WTC11 (cell line): ENCODE results near the gene NUDT8. TPM values are rescaled to one million over a fixed set of nuclear protein-coding genes. Genes with fewer than 3 reads are reported as not detected.

Source experiments
- ATAC-seq: fragments of 200-7000 bp; cut with Tn5 transposase; 2 replicates; pipeline ENCODE4 v1.10.0; 2021; ENCODE audit warnings: mild to moderate bottlenecking, moderate library complexity
- CTCF ChIA-PET: fragments of 300-600 bp; sonication (Branson Sonifier 250); formaldehyde crosslinking; loops from one replicate; lab custom pipeline; 2021; ENCODE audit warnings: antibody characterized with exemption; lab: Charles Lee
- POLR2A ChIA-PET: fragments of 350-600 bp; sonication (Branson Sonifier 250); formaldehyde crosslinking; loops from one replicate; lab custom pipeline; 2021; ENCODE audit warnings: antibody characterized with exemption; lab: Charles Lee
- DNase-seq: peaks from one replicate; pipeline ENCODE4 v3.0.0; 2021; ENCODE audit warnings: low spot score
- H3K27ac Mint-ChIP-seq: 2 replicates; pipeline ENCODE4 v1.8.0; 2021; ENCODE audit warnings: mixed read lengths
- H3K27me3 Mint-ChIP-seq: 2 replicates; pipeline ENCODE4 v1.8.0; 2021; ENCODE audit warnings: low read depth, mild to moderate bottlenecking, moderate library complexity, mixed read lengths
- H3K36me3 Mint-ChIP-seq: 2 replicates; pipeline ENCODE4 v1.8.0; 2021; ENCODE audit warnings: mixed read lengths
- H3K4me1 Mint-ChIP-seq: 2 replicates; pipeline ENCODE4 v1.8.0; 2022; ENCODE audit warnings: mixed read lengths
- H3K4me3 Mint-ChIP-seq: 2 replicates; pipeline ENCODE4 v1.8.0; 2021; ENCODE audit warnings: mild to moderate bottlenecking, moderate library complexity, mixed read lengths
- H3K9me3 Mint-ChIP-seq: 2 replicates; pipeline ENCODE4 v1.8.0; 2021; ENCODE audit warnings: mixed read lengths
- ATF2 ChIP-seq: sonication (generic); formaldehyde crosslinking; IDR thresholded peaks from 2 replicates; pipeline ENCODE4 v1.8.1; 2022; ENCODE audit warnings: low read depth, missing genetic modification reagents, borderline replicate concordance
- E2F1 ChIP-seq: sonication (generic); formaldehyde crosslinking; IDR thresholded peaks from 2 replicates; pipeline ENCODE4 v1.8.0; 2022; ENCODE audit warnings: mild to moderate bottlenecking, missing genetic modification reagents
- ESRRA ChIP-seq: sonication (generic); formaldehyde crosslinking; IDR thresholded peaks from 2 replicates; pipeline ENCODE4 v1.8.1; 2022; ENCODE audit warnings: mild to moderate bottlenecking, missing genetic modification reagents, borderline replicate concordance
- FOXP1 ChIP-seq: sonication (generic); formaldehyde crosslinking; IDR thresholded peaks from 2 replicates; pipeline ENCODE4 v1.8.0; 2022; ENCODE audit warnings: missing genetic modification reagents, mild to moderate bottlenecking, moderate library complexity, borderline replicate concordance
- GABPB1 ChIP-seq: sonication (generic); formaldehyde crosslinking; IDR thresholded peaks from 2 replicates; pipeline ENCODE4 v1.8.1; 2023; ENCODE audit warnings: mild to moderate bottlenecking, missing genetic modification reagents
- GRHL2 ChIP-seq: fragments of 250-450 bp; sonication (Bioruptor Pico); IDR thresholded peaks from 2 replicates; pipeline ENCODE4 v1.8.0; 2022; ENCODE audit warnings: mild to moderate bottlenecking, moderate library complexity; ENCODE audit not compliant: insufficient replicate concordance, severe bottlenecking
- HMGA2 ChIP-seq: fragments of 250-450 bp; sonication (Bioruptor Pico); IDR thresholded peaks from 2 replicates; pipeline ENCODE4 v1.4.0; 2021; ENCODE audit warnings: mild to moderate bottlenecking, moderate library complexity
- IRF1 ChIP-seq: sonication (generic); formaldehyde crosslinking; IDR thresholded peaks from 2 replicates; pipeline ENCODE4 v1.8.0; 2023; ENCODE audit warnings: missing genetic modification reagents
- MYBL2 ChIP-seq: sonication (generic); formaldehyde crosslinking; IDR thresholded peaks from 2 replicates; pipeline ENCODE4 v1.8.1; 2023; ENCODE audit warnings: mild to moderate bottlenecking, moderate library complexity, missing genetic modification reagents
- NFYB ChIP-seq: sonication (generic); formaldehyde crosslinking; conservative IDR thresholded peaks from 2 replicates; pipeline ENCODE4 v1.8.0; 2022; ENCODE audit warnings: low read depth, missing genetic modification reagents
- NR2C2 ChIP-seq: sonication (generic); formaldehyde crosslinking; IDR thresholded peaks from 2 replicates; pipeline ENCODE4 v1.8.0; 2022; ENCODE audit warnings: mild to moderate bottlenecking, missing genetic modification reagents
- OVOL2 ChIP-seq: fragments of 250-450 bp; sonication (Bioruptor Pico); IDR thresholded peaks from 2 replicates; pipeline ENCODE4 v1.9.0; 2021; ENCODE audit warnings: mild to moderate bottlenecking, borderline replicate concordance
- RELA ChIP-seq: sonication (generic); formaldehyde crosslinking; IDR thresholded peaks from 2 replicates; pipeline ENCODE4 v1.8.1; 2022; ENCODE audit warnings: missing genetic modification reagents, mild to moderate bottlenecking, borderline replicate concordance
- RORB ChIP-seq: fragments of 250-450 bp; sonication (Bioruptor Pico); IDR thresholded peaks from 2 replicates; pipeline ENCODE4 v1.9.0; 2021; ENCODE audit warnings: mild to moderate bottlenecking
- SP1 ChIP-seq: sonication (generic); formaldehyde crosslinking; conservative IDR thresholded peaks from 2 replicates; pipeline ENCODE4 v1.8.1; 2022; ENCODE audit warnings: missing genetic modification reagents
- TEAD4 ChIP-seq: sonication (generic); formaldehyde crosslinking; IDR thresholded peaks from 2 replicates; pipeline ENCODE4 v1.8.0; 2022; ENCODE audit warnings: mild to moderate bottlenecking, missing genetic modification reagents
- TP53 ChIP-seq: sonication (generic); formaldehyde crosslinking; IDR thresholded peaks from 2 replicates; pipeline ENCODE4 v1.8.1; 2023; ENCODE audit warnings: mild to moderate bottlenecking, missing genetic modification reagents
- ZNF263 ChIP-seq: sonication (generic); formaldehyde crosslinking; IDR thresholded peaks from 2 replicates; pipeline ENCODE4 v1.8.1; 2022; ENCODE audit warnings: low read depth, mild to moderate bottlenecking, moderate library complexity, missing genetic modification reagents
- ZNF317 ChIP-seq: sonication (generic); formaldehyde crosslinking; IDR thresholded peaks from 2 replicates; pipeline ENCODE4 v1.8.1; 2023; ENCODE audit warnings: low read depth, mild to moderate bottlenecking, moderate library complexity, missing genetic modification reagents, borderline replicate concordance
- ZNF416 ChIP-seq: fragments of 250-450 bp; sonication (Bioruptor Pico); IDR thresholded peaks from 2 replicates; pipeline ENCODE4 v1.9.0; 2021; ENCODE audit warnings: mild to moderate bottlenecking, inconsistent platforms
- ZNF532 ChIP-seq: fragments of 250-450 bp; sonication (Bioruptor Pico); IDR thresholded peaks from 2 replicates; pipeline ENCODE4 v1.9.0; 2021; ENCODE audit warnings: mild to moderate bottlenecking, borderline replicate concordance
- ZNF671 ChIP-seq: fragments of 250-450 bp; sonication (Bioruptor Pico); IDR thresholded peaks from 2 replicates; pipeline ENCODE4 v1.8.0; 2021; ENCODE audit warnings: mild to moderate bottlenecking
- ZSCAN18 ChIP-seq: fragments of 250-450 bp; sonication (Bioruptor Pico); IDR thresholded peaks from 2 replicates; pipeline ENCODE4 v2.1.2; 2022; ENCODE audit warnings: mild to moderate bottlenecking, moderate library complexity
- total RNA-seq: library from RNA; stranded (reverse); gene quantifications from 3 replicates; pipeline ENCODE4 v1.2.3, GENCODE V29; 2021
- TF ChIP-seq, protein P1 (sequence below): sonication (generic); formaldehyde crosslinking; IDR thresholded peaks from 2 replicates; pipeline ENCODE4 v1.8.1; 2022; ENCODE audit warnings: low read depth, mild to moderate bottlenecking, moderate library complexity, missing genetic modification reagents, borderline replicate concordance
- TF ChIP-seq, protein P2 (sequence below): sonication (generic); formaldehyde crosslinking; IDR thresholded peaks from 2 replicates; pipeline ENCODE4 v1.8.1; 2022; ENCODE audit warnings: mild to moderate bottlenecking, moderate library complexity, missing genetic modification reagents

NUDT8 gene
- total RNA-seq, 1 experiment from 2014 or later: 8.3 TPM

GRCh38 chr11:67640021-67640757 lies 10.5 kb upstream of the NUDT8 start:
- H3K27me3 Mint-ChIP-seq: peaks cover 30% of the 10 kb centered on the region
- peak; percentile 91 for ATAC-seq
- H3K9me3 Mint-ChIP-seq: peaks cover 3% of the 10 kb centered on the region; the same call in 1 of the 2 replicates
- ChIA-PET POLR2A (no interaction called here), CTCF (interaction anchor here (0.6 to 4.5 kb wide), 8 partner anchors 10 to 61 kb away, joined by 3 to 43 read pairs (median 5); partner anchors contain the start of genes ALDH3B2 and NUDT8)
- peaks cover 2% of the 10 kb centered on the region for H3K4me1 Mint-ChIP-seq
- peak; percentile 89 for DNase-seq
- no peaks in the 10 kb centered on the region for H3K36me3 Mint-ChIP-seq
- H3K27ac Mint-ChIP-seq: no peak overlapping the region
- H3K4me3 Mint-ChIP-seq: no peak overlapping the region
- TF ChIP-seq ZNF263 (CRISPR knock-in tag) (no peak), RORB (CRISPR knock-in tag) (no peak), FOXP1 (CRISPR knock-in tag) (peak; percentile 99), GRHL2 (CRISPR knock-in tag) (no peak), E2F1 (CRISPR knock-in tag) (peak; percentile 97), RELA (peak; percentile 97), HMGA2 (CRISPR knock-in tag) (no peak), TEAD4 (CRISPR knock-in tag) (peak; percentile 94), ZSCAN18 (CRISPR knock-in tag) (no peak), SP1 (0 out of 2 replicates have a peak, but pooled peaks have one; percentile 51), ZNF532 (CRISPR knock-in tag) (peak; percentile 58; the same call in 1 of the 2 replicates), MYBL2 (CRISPR knock-in tag) (peak; percentile 92), GABPB1 (CRISPR knock-in tag) (no peak), OVOL2 (CRISPR knock-in tag) (no peak), ZNF416 (CRISPR knock-in tag) (no peak), ZNF317 (CRISPR knock-in tag) (0 out of 2 replicates have a peak, but pooled peaks have one; percentile 28), ZNF671 (no peak), NR2C2 (CRISPR knock-in tag) (peak; percentile 73), ESRRA (peak; percentile 95), IRF1 (CRISPR knock-in tag) (peak; percentile 94), ATF2 (CRISPR knock-in tag) (peak; percentile 93; the same call in 1 of the 2 replicates), TP53 (CRISPR knock-in tag) (peak; percentile 93), NFYB (CRISPR knock-in tag) (peak; percentile 16; the same call in 1 of the 2 replicates)
- TF ChIP-seq, protein P1, sequence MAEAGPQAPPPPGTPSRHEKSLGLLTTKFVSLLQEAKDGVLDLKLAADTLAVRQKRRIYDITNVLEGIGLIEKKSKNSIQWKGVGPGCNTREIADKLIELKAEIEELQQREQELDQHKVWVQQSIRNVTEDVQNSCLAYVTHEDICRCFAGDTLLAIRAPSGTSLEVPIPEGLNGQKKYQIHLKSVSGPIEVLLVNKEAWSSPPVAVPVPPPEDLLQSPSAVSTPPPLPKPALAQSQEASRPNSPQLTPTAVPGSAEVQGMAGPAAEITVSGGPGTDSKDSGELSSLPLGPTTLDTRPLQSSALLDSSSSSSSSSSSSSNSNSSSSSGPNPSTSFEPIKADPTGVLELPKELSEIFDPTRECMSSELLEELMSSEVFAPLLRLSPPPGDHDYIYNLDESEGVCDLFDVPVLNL (CRISPR knock-in tag): peak; percentile 89
- TF ChIP-seq, protein P2, sequence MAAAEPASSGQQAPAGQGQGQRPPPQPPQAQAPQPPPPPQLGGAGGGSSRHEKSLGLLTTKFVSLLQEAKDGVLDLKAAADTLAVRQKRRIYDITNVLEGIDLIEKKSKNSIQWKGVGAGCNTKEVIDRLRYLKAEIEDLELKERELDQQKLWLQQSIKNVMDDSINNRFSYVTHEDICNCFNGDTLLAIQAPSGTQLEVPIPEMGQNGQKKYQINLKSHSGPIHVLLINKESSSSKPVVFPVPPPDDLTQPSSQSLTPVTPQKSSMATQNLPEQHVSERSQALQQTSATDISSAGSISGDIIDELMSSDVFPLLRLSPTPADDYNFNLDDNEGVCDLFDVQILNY: peak; percentile 86; the same call in 1 of the 2 replicates
